Camera-type eye (tissue), 1 donor: ENCODE data around the gene LMOD3. TPM values are rescaled to one million over a fixed set of nuclear protein-coding genes. Genes with fewer than 3 reads are reported as not detected.

Source experiments
- total RNA-seq: library from RNA; depleted of rRNA; stranded (reverse); fragments of >200 nt; gene quantifications from one replicate; pipeline ENCODE4 v1.2.3, GENCODE V29; 2014

The LMOD3 gene
- 7.1 TPM for total RNA-seq

DNA sequence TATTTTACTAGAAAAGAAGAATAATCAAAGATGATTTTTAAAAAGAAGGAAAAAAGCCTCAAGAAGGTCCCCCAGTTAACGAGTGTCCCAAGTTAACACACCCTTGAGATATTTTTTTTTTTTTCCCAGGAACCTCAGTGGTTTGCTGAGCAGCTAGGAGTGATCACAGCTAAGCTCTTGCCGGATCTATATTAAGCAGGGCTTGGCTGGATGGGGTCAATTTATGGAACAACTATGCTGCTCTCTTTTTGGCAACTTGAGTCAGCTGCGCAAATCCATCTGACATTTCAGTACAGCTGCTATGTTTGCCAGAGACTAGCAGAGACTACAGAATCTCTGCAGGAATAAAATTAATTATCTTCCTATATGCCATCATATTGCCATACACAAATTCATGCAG is at the start of gene LMOD3:
TSS of gene LMOD3 (minus strand) at position 193 of the 400 bp plus-strand sequence. CDS start 209 bp downstream, outside the sequence.

DNA sequence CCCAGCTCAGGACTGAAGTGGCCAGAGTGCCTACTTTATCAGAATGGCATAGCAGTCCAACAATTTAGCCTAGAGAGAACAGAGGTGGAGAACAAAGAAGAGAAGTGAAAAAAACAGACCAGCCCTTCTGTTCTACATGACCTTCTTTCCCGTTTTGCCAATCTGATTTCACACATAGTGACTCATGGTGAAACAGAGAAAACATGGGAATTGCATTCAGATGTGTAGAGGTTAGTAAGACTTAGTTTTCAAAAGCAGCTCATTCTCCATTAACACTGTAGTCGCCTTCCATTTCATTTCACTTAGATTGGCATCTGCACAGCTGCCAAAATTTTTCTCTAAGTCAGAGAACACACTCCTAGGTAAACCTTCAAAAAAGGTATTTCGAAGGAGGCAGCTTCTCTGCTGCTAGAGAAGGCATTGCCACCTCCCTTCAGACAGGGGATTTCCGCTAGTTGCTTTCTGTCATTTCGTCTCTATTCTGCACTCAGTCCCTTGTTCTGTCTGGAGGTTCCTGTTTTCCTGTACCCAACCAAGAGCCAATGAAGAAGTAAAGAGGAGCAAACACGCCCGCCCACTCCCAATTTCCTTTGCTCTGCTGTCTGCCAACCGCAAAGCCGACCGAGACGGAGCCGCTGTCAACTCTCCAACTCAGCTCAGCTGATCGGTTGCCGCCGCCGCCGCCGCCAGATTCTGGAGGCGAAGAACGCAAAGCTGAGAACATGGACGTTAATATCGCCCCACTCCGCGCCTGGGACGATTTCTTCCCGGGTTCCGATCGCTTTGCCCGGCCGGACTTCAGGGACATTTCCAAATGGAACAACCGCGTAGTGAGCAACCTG is 37.8 kb downstream of the LMOD3 start, which contains the start of gene ARL6IP5:
TSS of gene ARL6IP5 (plus strand) at position 612 of the 842 bp plus-strand sequence. CDS start at position 723, 111 bp downstream.

DNA sequence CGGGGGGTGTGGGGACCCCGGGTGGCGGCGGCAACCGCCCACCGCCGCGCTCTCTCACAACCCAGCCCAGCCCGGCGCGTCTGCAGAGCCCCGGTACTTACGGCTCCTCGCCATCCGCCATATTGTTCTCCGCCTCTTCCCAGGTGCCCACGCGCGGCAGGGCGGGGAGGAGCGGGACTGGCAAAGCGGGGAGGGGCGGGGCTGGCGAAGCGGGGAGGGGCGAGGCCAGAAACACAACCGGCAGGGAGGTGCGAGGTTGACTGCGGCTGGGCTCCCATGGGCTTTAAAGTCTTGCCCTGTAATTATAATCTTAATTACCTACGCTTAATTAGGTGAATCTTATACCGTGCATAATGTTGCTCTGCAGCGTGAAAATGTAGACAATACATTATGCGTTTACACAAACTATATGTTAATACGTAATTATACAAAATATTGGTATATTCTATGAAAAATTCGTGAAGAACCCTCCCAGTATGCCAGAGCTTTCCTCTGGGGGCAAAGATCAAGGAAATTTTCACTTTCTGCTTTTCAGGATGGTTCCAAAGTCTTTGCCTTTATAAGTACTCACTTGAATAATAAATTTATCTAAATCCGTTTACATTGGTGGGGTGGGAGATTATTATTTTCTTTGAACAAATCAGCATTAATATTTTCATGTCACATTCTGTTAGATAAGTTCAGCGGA is 42.0 kb downstream of the LMOD3 start, which contains the start of gene UBA3:
TSS of gene UBA3 (minus strand) at position 133 of the 688 bp plus-strand sequence. CDS start at position 121, 12 bp downstream.

Other genes with a start within 250 kb of the LMOD3 start
- gene TAFA4, start 190.0 kb downstream of the LMOD3 start, total RNA-seq = 56.4 TPM
- gene EOGT, start 108.9 kb downstream of the LMOD3 start, total RNA-seq = 88.0 TPM
- gene TMF1, start 70.3 kb downstream of the LMOD3 start, total RNA-seq = 73.2 TPM
- gene UBA3, start 42.2 kb downstream of the LMOD3 start, total RNA-seq = 115 TPM
- 98.8 TPM for gene ARL6IP5, start 37.7 kb downstream of the LMOD3 start, total RNA-seq